ENCODE measurements around the gene GRIK4.

The GRIK4 gene

DNA sequence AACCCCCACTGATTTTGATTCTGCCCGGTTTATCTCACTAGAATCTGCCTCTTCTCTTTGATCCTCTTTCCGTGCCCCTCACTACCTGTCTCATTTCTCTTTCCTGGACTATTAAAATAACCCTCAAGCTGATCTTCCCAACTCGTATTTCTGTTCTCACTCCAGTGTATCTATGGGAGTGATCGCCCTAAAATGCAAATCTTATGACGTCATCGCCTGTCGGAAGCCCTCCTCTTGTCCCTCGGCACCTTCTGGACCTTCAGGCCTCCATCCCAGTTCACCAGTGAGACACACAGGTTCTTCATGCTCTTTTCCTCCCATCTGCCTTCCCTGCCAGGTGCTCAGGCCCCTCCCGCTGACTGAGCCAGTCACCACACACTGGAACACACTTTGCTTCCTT, 277.8 kb downstream of the GRIK4 start:
- no peak for DNase-seq

DNA sequence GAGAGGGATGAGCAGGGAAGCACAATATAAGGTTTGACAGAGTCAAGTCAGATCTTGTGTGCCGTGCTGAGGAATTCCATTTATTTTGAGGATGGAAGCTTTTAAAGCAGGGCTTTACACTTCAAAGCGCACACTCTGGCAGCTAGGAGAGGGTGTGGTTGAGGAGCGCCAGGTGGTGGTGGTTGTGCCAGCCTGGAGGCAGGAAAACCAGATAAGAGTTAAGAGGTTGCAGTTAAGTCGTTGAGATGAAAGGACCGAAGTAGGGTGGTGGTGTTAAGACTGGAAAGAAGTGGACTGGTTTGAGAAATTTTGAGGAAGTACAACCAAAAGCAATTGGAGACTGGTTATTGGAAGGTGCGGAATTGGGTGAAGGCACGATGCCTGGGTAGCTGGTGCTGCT, 280.8 kb downstream of the GRIK4 start:
- DNase-seq: no peak

DNA sequence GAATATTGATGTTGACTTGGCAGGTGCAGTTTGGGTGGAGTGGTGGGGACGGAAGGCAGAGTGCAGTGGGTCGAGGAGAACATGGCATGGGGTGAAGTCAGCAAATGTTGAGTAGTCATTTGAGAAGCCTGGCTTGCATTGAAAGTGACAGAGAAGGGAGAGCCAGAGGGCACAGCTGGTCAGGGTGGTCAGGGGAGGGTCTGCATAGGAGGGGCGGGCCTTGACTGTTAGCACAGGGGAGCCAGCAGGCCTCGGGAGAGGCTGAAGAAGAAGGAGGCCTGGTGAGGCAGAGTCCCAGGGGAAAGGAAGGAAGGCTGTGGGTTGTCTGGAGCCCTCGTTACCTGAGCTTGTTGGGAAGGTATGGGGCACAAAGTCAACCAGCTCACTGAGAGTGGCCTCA, 281.6 kb downstream of the GRIK4 start:
- DNase-seq: no peak

DNA sequence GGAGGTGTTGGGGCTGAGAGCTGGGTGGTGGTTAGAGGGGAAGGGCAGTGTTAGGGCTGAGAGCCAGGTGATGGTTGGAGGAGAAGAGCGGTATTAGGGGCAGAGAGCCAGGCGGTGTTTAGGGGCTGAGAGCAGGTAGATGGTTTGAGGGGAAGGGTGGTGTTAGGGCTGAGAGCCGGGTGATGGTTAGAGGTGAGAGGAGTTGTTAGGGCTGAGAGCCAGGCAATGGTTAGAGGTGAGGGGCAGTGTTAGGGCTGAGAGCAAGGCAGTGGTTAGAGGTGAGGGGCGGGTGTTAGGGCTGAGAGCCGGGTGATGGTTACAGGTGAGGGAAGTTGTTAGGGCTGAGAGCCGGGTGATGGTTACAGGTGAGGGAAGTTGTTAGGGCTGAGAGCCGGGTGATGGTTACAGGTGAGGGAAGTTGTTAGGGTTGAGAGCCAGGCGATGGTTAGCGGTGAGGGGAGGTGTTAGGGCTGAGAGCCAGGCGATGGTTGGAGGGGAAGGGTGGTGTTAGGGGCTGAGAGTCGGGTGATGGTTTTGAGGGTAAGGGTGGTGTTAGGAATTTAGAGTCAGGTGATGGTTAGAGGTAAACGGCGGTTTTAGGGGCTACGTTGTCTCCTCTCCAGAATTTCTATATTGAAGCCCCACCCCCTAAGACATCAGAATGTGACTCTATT, 282.4 kb downstream of the GRIK4 start:
- DNase-seq: no peak

DNA sequence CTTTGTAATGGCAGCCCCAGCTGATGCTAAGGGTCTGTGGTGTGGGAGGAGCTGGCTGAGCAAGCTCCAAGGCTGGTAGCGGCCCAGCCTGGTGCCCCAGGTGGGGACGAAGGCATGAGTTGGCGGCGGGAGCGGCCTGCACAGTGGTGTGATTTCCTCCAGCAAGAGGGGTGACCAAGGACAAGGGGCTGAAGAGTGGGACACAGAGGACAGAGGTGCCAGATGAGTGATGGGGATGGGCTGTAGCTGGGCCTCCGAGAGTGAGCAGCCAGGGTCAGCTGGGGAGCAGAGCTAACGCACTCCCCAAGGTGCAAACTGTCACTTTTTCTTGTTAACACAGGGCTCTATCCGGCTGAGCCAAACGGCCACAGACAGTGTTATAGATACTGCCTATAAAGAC, 283.2 kb downstream of the GRIK4 start:
- no peak for DNase-seq

DNA sequence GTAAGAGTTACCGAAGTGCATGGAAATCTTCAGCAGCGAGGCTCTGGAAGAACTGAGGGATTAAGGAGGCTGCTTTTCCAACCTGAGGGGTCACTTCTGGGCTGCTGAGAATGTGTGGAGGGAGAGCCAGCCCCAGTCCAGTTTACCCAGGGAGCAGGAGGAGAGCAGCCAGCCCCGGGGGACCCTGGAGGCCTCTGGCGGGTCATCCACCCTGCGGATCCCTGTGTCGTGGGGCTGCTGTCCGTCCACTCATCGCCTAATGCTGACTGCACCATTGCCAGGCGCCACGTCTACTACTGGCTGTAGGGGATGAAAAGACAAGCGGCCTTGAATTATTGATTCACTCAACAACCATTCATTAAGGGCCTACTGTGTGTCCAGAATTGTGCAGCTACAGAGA, 283.6 kb downstream of the GRIK4 start:
- DNase-seq: no peak

DNA sequence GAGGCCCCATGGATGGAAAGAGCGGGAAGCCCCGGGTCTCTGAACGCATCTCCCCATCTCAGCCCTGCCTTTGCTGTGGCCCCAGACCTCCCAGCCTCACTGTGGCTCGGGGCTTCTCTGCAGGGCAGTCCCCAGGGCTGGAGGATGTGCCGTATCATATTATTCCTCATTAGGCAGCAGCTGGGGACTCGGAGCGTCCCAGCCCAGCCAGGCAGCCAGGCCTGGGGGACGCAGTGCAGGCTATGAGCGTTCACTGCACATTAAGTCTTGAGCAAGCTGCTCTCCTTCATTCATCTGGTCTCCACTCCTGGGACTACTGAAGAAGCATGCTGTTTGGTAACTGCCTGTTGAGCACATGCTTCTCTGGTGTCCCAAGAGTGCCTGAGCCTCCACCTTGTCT, 285.6 kb downstream of the GRIK4 start:
- no peak for DNase-seq

DNA sequence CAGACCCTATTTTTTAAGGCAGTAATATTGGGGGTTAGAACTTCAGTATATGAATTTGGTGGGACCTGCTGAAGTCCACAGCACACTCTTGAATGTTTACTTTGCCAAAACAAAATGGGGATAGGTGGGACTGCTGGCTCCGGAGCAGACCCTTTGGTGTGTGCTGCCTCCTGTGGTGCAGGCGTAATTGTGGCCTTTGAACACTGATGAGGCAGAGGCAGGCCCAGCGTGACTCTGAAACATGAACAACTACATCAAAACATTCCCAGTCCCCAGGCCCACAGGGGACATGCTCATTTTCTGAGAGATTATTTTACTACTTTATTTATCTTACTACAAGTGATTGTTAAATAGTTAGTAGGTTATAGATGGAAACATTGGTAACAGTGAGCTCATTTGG, 287.3 kb downstream of the GRIK4 start:
- no peak for DNase-seq

DNA sequence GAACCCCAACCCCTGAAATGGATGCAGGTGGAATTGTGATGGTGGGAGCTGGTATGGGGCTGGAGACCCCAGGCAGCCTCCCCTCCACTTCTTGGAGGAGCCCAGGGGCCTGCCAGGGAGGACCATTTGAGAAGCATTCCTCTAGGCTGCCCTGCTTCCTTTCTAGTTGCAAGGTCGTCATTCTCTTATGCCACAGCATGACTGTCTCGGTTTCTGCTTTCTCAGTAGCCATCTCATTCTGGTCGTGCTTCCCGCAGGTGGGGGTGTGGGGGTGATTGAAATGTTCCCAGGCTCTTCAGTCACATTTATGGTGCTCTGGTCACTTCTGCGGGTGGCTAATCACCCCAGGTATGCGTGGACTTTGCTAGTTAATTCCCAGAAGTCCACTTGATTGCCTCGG, 288.7 kb downstream of the GRIK4 start:
- DNase-seq: no peak

DNA sequence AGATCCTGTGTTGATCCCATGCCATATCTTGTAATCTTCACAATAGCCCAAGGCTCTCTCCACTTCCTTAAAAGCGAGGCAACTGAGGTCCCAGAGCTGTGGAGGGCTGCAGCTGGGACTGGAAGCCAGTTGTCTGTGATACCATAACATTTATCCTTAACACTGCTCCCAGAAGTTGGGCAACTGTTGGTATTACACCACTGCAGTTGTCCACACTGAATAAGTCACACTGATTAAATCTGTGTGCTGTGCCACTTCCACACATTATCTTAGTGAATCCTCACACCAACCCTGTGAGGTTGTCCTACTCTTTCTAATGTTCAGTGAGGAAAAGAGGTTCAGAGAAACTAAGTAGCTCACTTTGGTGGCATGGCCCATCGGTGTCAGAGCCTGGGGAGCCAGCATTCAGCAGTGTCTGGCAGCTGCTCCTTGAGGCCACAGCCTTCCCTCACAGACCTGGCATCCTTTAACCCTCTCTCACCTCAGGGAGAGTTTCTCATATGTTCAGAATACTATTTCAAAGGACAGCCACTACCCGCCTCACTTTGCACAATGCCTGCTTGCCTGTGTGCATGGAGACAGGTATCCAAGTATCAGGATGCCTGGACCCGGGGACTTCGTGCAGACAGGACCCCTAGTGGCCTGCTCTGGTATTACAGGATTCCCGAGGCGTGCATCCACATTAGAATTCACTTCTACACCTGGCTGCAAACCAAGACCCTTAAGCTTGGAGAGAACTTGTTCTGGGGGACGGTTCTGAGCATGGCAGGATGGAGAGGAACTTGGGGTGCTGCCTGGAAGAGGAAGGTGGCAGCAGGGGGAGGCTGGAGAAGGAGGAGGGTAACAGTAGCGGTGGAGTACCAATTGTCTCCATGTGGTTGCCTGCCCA, 290.5 kb downstream of the GRIK4 start:
- DNase-seq: peak; percentile 8

DNA sequence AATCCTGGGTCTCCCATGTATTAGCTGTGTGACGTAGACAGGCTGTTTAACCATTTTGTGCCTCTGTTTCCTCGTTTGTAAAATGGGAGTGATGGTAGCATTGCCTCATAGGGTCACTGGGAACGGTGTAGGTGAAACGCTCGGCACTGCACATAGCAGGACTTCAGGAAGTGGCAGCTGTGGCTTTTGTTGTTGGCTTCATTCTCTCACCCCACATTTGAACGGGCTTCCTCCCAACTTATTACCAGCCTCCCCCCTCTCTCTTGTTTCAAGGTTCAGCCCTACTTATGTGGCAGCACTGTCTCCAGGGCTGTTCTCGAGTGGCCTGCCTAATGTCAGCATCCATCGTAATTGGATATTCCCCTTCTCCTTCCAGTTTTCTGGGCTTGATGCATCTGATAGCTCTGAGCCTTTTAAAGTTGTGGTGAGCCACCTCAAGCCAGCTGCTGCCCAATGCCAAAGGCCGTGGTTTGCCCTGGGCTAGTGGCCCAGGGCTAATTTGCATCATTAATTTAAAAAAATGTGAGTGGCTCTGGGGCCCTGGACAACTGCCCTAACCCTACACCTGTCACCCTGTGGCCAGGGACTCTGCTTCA, 294.5 kb downstream of the GRIK4 start:
- DNase-seq: no peak

DNA sequence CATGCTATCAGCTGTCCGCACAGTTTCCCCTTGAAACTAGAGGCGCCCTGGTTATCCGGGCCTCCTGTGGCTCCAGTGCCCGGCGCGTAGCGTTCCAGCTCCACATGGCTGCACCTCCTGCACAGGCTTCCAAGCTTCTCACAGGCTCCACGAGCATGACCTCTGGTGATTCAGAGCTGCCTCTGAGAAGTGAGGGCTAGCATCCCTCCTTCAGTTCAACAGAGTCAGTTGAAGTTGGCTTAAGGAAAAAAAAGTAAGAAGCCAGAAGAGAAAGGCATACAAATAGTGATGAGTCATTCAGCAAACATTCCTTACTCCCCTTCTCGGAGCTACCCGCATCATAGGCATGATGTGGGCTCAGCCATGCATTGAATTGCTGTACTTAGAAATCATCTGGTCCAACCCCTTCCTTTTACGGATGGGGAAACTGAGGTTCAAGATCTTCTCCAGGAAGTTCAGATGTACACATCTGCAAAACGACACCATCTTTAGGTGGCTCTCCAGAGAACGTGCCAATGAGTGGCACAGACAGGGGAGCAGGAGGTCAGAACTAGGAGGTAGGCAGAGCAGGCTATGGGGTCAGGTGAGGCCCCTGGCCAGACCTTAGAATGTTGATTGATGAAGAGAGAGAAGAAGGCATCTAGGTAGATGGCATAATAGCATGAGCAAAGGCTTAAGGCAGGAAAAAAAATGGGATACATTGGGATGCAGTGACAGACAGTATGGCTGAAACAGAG, 296.0 kb downstream of the GRIK4 start:
- no peak for DNase-seq

DNA sequence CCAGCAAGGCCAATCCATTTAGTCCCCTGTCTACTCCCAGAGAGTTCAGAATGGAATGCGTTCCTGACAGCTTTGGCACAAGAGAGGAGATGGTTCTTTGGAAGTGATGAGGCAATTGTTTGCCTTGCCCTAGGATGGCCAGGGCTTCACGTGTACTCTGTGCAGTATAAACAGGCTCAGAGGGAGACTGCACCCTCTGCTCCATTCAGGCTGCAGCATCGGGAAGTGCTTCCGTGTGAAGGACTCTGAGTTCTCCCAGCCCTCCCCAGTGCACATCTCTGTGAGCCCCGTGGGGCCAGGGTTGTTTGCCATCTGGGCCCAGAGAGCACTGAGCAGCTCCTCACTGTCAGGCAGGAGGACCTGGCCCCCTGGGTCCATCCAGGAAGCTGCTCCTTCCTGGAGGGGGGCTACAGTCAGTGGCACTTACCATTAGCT, 297.1 kb downstream of the GRIK4 start:
- DNase-seq: no peak

DNA sequence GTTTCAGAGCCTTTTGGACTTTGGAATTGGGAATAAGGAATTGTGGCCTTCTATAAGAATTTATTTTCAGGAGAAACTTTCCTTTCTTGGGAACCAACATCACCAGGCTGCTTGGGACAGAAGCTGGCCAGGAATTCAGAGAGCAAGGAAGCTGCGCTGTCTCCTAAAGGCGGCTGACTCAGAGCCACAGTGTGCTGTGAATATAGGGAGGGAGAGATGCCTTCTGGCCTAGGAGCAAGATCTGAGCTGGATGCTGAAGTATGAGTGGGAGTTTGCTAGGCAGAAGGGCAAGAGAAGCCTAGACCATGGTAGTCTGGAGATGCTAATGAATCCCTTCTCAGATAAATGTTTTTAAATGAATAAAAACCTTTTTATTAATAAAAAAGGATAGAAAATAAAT, 298.7 kb downstream of the GRIK4 start:
- no peak for DNase-seq

DNA sequence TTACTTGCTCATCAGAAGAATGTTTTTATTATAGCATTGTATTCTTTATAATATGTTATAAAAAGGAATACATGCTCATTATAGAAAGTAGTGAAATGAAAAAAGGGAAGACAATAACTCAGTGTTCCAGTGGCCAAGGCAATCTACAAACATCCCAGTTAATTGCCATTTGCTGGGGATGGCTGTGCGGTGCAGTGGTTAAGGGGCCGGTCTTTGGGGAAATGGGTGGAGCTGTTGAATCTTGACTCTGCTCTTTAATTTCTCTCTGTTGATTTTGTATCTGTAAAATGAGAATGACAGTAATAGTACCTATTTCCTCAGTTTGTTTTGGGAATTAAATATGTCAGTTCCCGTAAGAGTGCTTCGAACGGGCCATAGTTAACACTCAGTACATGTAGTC, 299.7 kb downstream of the GRIK4 start:
- no peak for DNase-seq

DNA sequence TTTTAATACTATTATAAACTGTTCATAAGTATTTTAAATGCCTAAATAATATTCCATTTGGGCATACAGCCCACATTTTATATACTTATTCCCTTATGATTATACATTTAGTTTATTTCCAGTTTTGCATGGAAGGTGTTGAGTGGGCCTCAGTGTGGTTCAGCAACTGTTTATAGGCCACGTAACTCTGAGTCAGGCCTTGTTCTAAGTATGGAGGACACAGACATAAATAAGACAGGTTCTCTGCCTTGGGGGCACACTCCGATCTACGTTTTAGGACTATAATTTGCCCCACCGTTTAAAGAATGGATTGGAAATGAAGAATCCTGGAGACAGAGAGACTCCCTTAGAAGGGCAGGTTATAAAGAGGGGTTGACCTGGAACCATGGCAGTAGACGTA, 300.2 kb downstream of the GRIK4 start:
- no peak for DNase-seq

DNA sequence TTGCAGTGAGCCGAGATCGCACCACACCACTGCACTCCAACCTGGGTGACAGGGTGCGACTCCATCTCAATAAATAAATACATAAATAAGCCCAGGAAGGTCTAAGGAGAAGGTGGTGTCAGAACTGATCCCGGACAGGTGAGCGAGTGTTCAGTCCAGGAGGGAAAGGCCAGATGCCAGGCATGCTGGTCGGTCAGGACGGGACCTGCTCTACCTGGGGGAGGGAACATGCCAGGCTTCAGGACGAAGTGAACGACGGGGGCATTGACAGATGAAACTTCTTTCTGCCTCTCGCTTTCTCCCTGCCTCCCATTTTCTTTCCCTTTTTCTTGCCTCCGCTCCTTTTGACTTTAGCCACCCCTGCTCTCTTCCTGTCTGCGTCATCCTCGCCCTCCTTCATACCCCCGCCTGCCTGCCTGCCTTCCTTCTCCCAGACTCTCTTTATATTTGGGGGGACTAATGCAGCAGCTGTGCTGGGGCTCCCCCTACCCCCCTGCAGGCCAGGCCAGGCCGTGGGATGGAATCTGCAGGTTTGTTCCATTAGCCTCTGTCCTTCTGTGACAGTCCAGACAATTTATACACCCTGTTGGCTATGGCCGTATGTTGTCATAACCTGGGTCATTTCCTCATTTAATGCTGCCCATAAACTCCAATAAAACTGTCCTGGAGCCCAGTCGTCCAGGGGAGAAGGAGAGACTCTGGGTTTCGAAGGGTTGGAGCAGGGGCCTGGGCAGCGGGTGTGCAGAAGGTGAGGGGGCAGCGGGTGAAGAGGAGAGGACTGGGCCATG, 303.2 kb downstream of the GRIK4 start:
- DNase-seq: no peak

DNA sequence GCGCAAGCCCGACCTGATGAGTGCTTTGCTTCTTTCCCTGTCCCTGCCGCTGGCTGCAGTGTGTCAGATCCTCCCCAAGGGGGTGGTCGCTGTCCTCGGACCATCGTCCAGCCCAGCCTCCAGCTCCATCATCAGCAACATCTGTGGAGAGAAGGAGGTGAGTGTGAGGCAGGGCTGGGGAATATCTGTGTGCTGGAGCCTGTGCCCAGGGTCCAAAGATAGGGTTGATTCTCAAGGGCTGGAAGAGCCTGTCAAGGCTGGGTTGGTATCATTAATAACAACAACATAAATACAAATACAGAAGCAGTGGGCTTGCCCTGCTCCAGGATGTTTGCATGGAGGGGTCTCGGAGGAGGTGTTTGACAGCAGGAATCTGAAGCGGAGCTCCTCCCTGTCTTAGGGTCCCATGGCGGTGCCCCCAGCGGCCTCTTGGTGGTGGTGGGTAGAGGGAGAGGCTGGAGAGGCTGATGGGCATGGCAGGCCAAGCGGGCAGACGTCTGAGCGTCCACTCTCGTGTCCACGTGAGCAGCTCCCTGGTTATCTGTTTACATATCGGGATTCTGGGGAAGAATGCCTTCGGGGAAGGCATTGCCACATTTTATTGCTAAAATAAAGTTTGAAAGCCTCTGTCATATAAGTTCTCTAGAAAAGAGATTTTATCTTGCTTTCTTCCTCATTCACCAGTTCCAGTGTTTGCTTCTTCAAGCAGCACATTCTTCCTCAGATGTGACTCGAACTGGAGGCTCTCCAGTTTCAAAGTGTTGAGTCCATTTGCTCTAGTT, 304.0 kb downstream of the GRIK4 start:
- no peak for DNase-seq

DNA sequence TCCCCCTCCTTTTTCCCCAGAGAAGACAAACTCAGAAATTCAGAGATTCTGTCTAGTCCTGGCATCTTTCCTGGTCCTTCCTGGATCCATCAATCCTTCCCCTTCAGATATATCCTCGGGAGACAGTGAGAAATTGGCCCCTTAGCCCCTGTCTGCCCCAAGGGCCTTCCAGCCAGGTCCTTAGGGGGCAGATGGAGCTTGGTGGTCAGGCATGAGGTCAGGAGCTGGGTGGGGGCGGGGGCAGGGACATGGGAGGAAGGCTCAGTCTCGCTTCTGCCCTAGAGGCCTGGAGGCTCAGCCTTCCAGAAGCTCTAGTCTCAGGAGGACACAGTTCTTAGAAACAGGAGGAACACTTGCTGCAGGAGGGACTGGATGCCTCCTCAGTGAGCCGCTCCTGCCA, 304.6 kb downstream of the GRIK4 start:
- no peak for DNase-seq

DNA sequence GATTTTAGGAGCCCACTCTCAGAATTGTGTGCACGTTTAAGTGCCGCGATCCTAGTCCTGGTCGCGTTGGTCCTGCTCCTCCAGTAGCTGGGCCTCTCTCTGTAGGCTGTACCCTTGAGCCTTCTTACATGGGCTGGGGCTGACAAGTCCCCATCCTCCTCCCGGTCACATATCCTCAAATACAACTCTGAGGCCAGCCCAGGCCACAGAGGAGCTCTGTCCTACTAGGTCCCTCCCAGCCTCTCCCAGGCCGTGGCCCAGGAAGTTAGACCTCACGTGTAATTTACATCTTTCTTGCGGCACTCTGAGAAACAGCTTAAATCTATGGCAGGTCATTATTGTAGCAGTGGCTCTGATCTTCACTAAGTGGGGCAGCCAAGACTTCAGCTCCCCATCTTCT, 305.2 kb downstream of the GRIK4 start:
- DNase-seq: no peak

DNA sequence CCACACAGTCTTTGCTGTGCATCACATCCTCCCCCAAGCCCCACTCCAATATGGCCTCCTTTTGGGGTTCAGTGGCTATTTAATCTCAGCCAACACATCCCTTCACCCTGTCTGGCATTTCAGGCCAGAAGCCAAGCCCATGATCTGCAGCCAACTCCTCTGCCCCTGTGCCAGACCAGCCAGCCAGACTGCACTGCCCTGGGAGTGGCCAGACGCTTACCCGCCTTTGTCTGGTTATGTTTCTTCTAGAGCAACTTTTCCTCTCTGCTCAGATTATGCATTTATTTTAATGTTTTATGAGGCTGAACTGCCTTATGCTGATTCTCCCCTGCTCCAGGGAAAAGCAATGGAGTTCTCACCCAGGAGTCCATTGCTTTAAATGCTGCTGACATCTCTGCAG, 305.6 kb downstream of the GRIK4 start:
- DNase-seq: no peak

DNA sequence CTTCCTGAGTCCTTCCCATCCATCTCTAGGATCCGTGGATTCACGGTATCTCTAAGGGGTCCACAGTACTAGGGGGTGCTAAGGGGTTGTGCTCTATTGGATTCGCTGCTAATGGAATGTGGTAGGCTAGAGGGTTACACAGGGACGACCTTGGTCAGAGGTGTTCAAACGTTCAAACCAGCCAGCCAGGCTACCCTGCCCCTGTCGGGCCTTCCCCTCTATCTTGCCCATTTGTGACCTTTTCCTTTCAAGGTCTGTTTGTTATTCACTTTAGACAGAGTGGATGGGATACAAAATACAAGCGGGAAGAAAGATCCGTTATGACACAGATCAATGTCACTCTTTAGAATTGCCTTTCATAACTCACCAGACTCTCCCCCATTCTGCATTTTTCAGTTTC, 306.5 kb downstream of the GRIK4 start:
- no peak for DNase-seq

Measured in activated effector memory CD4-positive, alpha-beta T cell treated with Interleukin-2 at 50 U/mL for 16 hours (primary cell).